ENCODE measurements around the gene NETO1. TPM values are rescaled to one million over a fixed set of nuclear protein-coding genes. Genes with fewer than 3 reads are reported as not detected.

The NETO1 gene
- total and polyA plus RNA-seq, 2 of the 4 experiments (the other 2 are of a cell fraction) = 0.29 to 0.36 TPM

- H2AFZ ChIP-seq (replicated peaks; ENCODE audit: low read length, poor library complexity) = no peak overlapping the region
- in situ Hi-C loops (cut with MboI; ENCODE audit: low sequenced_read_pairs) (no loop called here), dilution Hi-C loops (cut with HindIII; ENCODE audit: low sequenced_read_pairs, unreplicated experiment) (no loop called here), intact Hi-C loops (cut with micrococcal nuclease) (no loop called here)
- no peak overlapping the region for H3K4ac ChIP-seq (ENCODE audit: low read depth, low read length)
- no peak overlapping the region for H2BK15ac ChIP-seq (ENCODE audit: low read depth, low read length)
- H3K4me1 ChIP-seq (ENCODE audit: control insufficient read depth, insufficient read depth, low read length) = no peaks in the 10 kb centered on the region
- ATAC-seq (ENCODE audit: low read depth) = no peak
- ChIA-PET CTCF (no interaction called here), POLR2A (ENCODE audit: unreplicated experiment) (no interaction called here)
- H4K91ac ChIP-seq (ENCODE audit: insufficient read depth, low read depth, low read length) = no peak overlapping the region
- no peak overlapping the region for H3K14ac ChIP-seq (replicated peaks; ENCODE audit: low read depth, low read length)
- no TSS peak for BruUV-seq (replicated peaks)
- H3K9me3 ChIP-seq (ENCODE audit: control insufficient read depth, insufficient read depth, low read length) = peaks cover 8% of the 10 kb centered on the region; the same call in 1 of the 2 replicates
- no peak overlapping the region for H3K56ac ChIP-seq (ENCODE audit: extremely low read depth, insufficient read depth, low read length)
- H3K4me3 ChIP-seq (ENCODE audit: insufficient read depth, low read depth, low read length) = no peak overlapping the region
- no peaks in the 10 kb centered on the region for H3K36me3 ChIP-seq (ENCODE audit: control insufficient read depth, insufficient read depth, low read length)
- H4K8ac ChIP-seq (ENCODE audit: low read depth in 2 of 2, low read length in 2 of 2) = no peak overlapping the region
- H4K5ac ChIP-seq (ENCODE audit: low read depth, low read length) = no peak overlapping the region
- H3K23ac ChIP-seq (ENCODE audit: low read depth, low read length) = no peak overlapping the region
- no peaks in the 10 kb centered on the region for H4K20me1 ChIP-seq (ENCODE audit: insufficient read depth, low read length)
- no peaks in the 10 kb centered on the region for H3K9me1 ChIP-seq (ENCODE audit: insufficient read depth, low read length)
- no peak overlapping the region for H2AK5ac ChIP-seq (ENCODE audit: low read depth, low read length)
- H3K4me2 ChIP-seq (ENCODE audit: low read depth, low read length) = no peak overlapping the region
- no peaks in the 10 kb centered on the region for H3K27me3 ChIP-seq (ENCODE audit: control insufficient read depth, insufficient read depth, low read length)
- H3K79me1 ChIP-seq (ENCODE audit: low read depth in 1 of 2, low read length in 2 of 2) = no peaks in the 10 kb centered on the region
- no peak overlapping the region for H2BK5ac ChIP-seq (ENCODE audit: low read depth, low read length, poor library complexity, severe bottlenecking)
- 14% methylated on average over 1 of the region's 1 CpG; no CpG with 5 or more reads in 1 of the 2 experiments for WGBS, 2 experiments (ENCODE audit: extremely low coverage in 2 of 2, insufficient read length in 1 of 2)
- H2AK9ac ChIP-seq (replicated peaks; ENCODE audit: low read depth, low read length, poor library complexity) = no peak overlapping the region
- H3K18ac ChIP-seq (ENCODE audit: low read depth, low read length) = no peak overlapping the region
- H2BK120ac ChIP-seq (ENCODE audit: low read depth, low read length) = no peak overlapping the region
- H3K27ac ChIP-seq (ENCODE audit: insufficient read depth, low read length) = no peak overlapping the region
- TF ChIP-seq CHD1 (IDR thresholded peaks at IDR 0.05; ENCODE audit: low read depth, low read length) (no peak), FOS (IDR thresholded peaks at IDR 0.05; ENCODE audit: low read depth, low read length) (no peak), ELK1 (IDR thresholded peaks at IDR 0.05; ENCODE audit: borderline replicate concordance, low read depth, low read length) (no peak), RAD21 (IDR thresholded peaks at IDR 0.05; ENCODE audit: low read length) (no peak), CTCF (conservative IDR thresholded peaks at IDR 0.05; ENCODE audit: low read depth, low read length) (no peak), MAFK (IDR thresholded peaks at IDR 0.05; ENCODE audit: low read depth, low read length) (no peak), SMC3 (IDR thresholded peaks at IDR 0.05; ENCODE audit: low read depth, low read length) (no peak), RFX5 (IDR thresholded peaks at IDR 0.05; ENCODE audit: low read depth, low read length) (no peak), POLR2A (IDR thresholded peaks at IDR 0.05; ENCODE audit: low read depth, low read length) (no peak), MXI1 (IDR thresholded peaks at IDR 0.05; ENCODE audit: borderline replicate concordance, low read depth, low read length) (no peak)
- no peak overlapping the region for H2BK20ac ChIP-seq (ENCODE audit: low read depth, low read length)
- no peak overlapping the region for H3K9ac ChIP-seq (ENCODE audit: low read depth, low read length)
- no peak for DNase-seq
These were observed 20.0 kb downstream of the NETO1 start for GRCh38 chr18:72847771-72848170.
